Lung (tissue), 12 donors: ENCODE measurements around the gene ENDOV. TPM values are rescaled to one million over a fixed set of nuclear protein-coding genes. Genes with fewer than 3 reads are reported as not detected.

ENCODE experiments used
- ATAC-seq: fragments of 200-7000 bp; cut with Tn5 transposase; one replicate; pipeline ENCODE4 v1.9.1; 2020; ENCODE audit warnings: moderate number of reproducible peaks; ENCODE audit not compliant: insufficient read depth, low FRiP score
- DNase-seq, 3 donors: peaks; one replicate each; pipeline ENCODE4 v3.0.0-alpha.2; 2013 to 2017
- H3K27ac ChIP-seq, 2 donors: one replicate each; pipeline ENCODE4 v1.5.1; 2013; ENCODE audit warnings: mild to moderate bottlenecking in 2 of 2, moderate library complexity in 2 of 2, control low read depth in 1 of 2, inconsistent platforms in 1 of 2, low read depth in 1 of 2, low read length in 1 of 2
- H3K27me3 ChIP-seq, 3 donors: one replicate each; pipeline ENCODE4 v1.5.1; 2013; ENCODE audit warnings: low read length in 2 of 3; ENCODE audit not compliant: control insufficient read depth in 3 of 3, insufficient read depth in 3 of 3
- H3K36me3 ChIP-seq, 4 donors: one replicate each; pipeline ENCODE4 v1.5.1; 2013; ENCODE audit warnings: low read length in 4 of 4, mild to moderate bottlenecking in 1 of 4, moderate library complexity in 1 of 4; ENCODE audit not compliant: control insufficient read depth in 4 of 4, insufficient read depth in 4 of 4
- H3K4me1 ChIP-seq, 5 donors: one replicate each; pipeline ENCODE4 v1.5.1; 2013; ENCODE audit warnings: low read length in 5 of 5, mild to moderate bottlenecking in 2 of 5, moderate library complexity in 1 of 5; ENCODE audit not compliant: control insufficient read depth in 5 of 5, insufficient read depth in 5 of 5
- H3K4me3 ChIP-seq: one replicate; pipeline ENCODE4 v1.5.1; 2013; ENCODE audit warnings: mild to moderate bottlenecking, control low read depth, moderate library complexity
- H3K9ac ChIP-seq, 2 donors: one replicate each; pipeline ENCODE4 v1.5.1; 2013; ENCODE audit warnings: low read length in 2 of 2, control low read depth in 1 of 2; ENCODE audit not compliant: insufficient read depth in 1 of 2
- H3K9me3 ChIP-seq, 4 donors: one replicate each; pipeline ENCODE4 v1.5.1; 2013; ENCODE audit warnings: low read length in 3 of 4, mild to moderate bottlenecking in 1 of 4, moderate library complexity in 1 of 4; ENCODE audit not compliant: control insufficient read depth in 4 of 4, insufficient read depth in 3 of 4
- WGBS, 2 donors: extraction: QIAGEN DNeasy Blood & Tissue Kit; methylation state at CpG; one replicate each; pipeline ENCODE4 v1.1.7; 2013; 5-methylcytosine and 5-hydroxymethylcytosine counted together
- polyA plus RNA-seq, 2 donors: library from polyadenylated mRNA; stranded (reverse); fragments of 200-250 nt; gene quantifications; one replicate each; pipeline ENCODE4 v1.2.1, GENCODE V29; 2013
- total RNA-seq, 2 donors: library from RNA; depleted of rRNA in 1 of 2; stranded (reverse); fragments of >200 nt in 1 of 2; gene quantifications; one replicate each; pipeline ENCODE4 v1.2.1, GENCODE V29; 2014 to 2021
- TF ChIP-seq, protein P1 (sequence below): IDR thresholded peaks from 2 replicates; pipeline ENCODE4 v1.5.1; 2012; ENCODE audit warnings: mild to moderate bottlenecking; ENCODE audit errors: control extremely low read depth, extremely low read depth
- donor health status: control.
- donor health status: control.
- donor health status: Bipolar disorder and iron deficiency.
- donor health status: healthy.
- donor health status: DM: yes; HTN: yes; CAD: no.

The ENDOV gene
- total and polyA plus RNA-seq, 4 donors: 11.8 to 28.8 (median 22.4) TPM

DNA sequence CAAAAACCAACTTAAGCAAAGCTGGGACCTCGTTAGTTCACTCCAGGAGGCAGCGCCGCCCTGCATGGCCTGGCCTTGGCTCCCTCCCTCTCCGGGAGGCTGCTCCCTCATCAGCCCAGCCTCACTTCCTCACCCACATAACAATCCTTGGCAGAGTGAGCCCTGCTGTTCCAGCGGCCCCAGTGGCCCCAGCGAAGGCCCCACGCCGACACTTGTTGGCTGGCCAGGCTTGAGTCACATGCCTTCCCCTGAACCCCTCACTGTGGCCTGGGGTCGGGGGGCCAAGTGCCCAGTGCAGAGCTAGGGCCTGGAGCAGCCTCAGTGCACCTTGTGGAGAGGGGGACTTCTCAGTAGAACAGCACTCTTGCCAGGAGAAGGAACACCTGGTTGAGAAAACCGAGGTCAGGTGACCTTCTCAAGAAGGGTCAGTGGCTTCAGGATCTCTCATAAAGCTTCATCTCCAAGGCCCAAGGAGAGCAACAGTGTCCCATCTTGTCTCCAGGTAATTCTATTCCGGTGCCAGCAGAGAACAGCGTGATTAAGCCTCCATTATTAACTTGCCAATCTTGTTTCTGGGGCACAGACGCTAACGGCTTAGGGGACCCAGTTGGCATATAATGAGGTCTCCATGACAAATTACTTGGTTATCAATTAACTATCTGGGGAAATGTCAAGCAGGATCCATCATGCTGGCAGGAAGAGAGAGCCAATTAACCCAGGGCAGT is 26.8 kb downstream of the ENDOV start:
- Histone ChIP-seq H3K27ac (no peak overlapping the region), H3K4me1 (no peaks in the 10 kb centered on the region), H3K9me3 (no peaks in the 10 kb centered on the region), H3K36me3 (peaks cover 0 to 2% (median 0%) of the 10 kb centered on the region in 4 donors), H3K4me3 (no peak overlapping the region), H3K9ac (no peak overlapping the region), H3K27me3 (peaks cover 0 to 7% (median 0%) of the 10 kb centered on the region in 3 donors)
- TF ChIP-seq, protein P1, sequence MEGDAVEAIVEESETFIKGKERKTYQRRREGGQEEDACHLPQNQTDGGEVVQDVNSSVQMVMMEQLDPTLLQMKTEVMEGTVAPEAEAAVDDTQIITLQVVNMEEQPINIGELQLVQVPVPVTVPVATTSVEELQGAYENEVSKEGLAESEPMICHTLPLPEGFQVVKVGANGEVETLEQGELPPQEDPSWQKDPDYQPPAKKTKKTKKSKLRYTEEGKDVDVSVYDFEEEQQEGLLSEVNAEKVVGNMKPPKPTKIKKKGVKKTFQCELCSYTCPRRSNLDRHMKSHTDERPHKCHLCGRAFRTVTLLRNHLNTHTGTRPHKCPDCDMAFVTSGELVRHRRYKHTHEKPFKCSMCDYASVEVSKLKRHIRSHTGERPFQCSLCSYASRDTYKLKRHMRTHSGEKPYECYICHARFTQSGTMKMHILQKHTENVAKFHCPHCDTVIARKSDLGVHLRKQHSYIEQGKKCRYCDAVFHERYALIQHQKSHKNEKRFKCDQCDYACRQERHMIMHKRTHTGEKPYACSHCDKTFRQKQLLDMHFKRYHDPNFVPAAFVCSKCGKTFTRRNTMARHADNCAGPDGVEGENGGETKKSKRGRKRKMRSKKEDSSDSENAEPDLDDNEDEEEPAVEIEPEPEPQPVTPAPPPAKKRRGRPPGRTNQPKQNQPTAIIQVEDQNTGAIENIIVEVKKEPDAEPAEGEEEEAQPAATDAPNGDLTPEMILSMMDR: no peak
- DNase-seq (no peak), ATAC-seq (no peak)
- WGBS, 2 donors: 91 to 96% methylated on average over 14 of the region's 14 CpGs

DNA sequence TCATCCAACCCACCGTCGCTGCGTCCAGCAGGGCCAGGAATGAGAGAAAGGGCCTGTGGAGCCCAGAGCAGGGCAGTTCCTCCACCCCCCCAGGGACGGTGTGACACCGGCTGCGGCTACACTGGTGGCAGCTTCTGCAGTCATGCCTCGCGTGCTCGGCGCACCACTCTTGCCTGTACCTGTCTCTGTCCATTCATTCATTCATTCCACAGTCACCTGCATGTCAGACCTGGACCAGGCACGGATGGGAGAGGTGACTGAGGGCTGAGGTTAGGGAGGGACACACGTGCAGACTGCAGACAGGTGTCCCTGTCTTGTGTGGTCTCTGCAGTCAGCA is 27.3 kb downstream of the ENDOV start:
- TF ChIP-seq, protein P1: no peak
- Histone ChIP-seq H3K27me3 (peaks cover 0 to 7% (median 0%) of the 10 kb centered on the region in 3 donors), H3K27ac (no peak overlapping the region), H3K4me3 (no peak overlapping the region), H3K9ac (no peak overlapping the region), H3K9me3 (no peaks in the 10 kb centered on the region), H3K4me1 (no peaks in the 10 kb centered on the region), H3K36me3 (no peaks in the 10 kb centered on the region)
- 87 to 90% methylated on average over 12 of the region's 12 CpGs for WGBS, 2 donors
- no peak for DNase-seq
- ATAC-seq: no peak

DNA sequence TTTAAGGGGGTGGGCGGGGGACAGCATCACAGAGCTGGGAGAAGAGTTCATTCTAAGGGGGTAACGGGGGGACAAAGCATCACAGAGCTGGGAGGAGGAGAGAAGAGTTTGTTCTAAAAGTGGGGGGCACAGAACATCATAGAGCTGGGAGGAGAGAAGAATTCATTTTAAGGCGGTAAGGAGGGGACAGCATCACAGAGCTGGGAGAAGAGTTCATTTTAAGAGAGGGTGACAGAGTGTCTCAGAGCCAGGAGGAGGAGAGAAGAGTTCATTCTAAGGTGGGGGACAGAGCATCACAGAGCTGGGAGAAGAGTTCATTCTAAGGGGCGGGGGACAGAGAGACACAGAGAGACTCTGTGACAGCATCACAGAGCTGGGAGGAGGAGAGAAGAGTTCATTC is 27.8 kb downstream of the ENDOV start:
- Histone ChIP-seq H3K27ac (no peak overlapping the region), H3K9ac (no peak overlapping the region), H3K4me1 (no peaks in the 10 kb centered on the region), H3K4me3 (no peak overlapping the region), H3K27me3 (peaks cover 0 to 7% (median 0%) of the 10 kb centered on the region in 3 donors), H3K36me3 (no peaks in the 10 kb centered on the region), H3K9me3 (no peaks in the 10 kb centered on the region)
- WGBS, 2 donors: 96 to 97% methylated on average over 3 to 4 of the region's 4 CpGs
- ATAC-seq (no peak), DNase-seq (no peak)
- TF ChIP-seq, protein P1: no peak

DNA sequence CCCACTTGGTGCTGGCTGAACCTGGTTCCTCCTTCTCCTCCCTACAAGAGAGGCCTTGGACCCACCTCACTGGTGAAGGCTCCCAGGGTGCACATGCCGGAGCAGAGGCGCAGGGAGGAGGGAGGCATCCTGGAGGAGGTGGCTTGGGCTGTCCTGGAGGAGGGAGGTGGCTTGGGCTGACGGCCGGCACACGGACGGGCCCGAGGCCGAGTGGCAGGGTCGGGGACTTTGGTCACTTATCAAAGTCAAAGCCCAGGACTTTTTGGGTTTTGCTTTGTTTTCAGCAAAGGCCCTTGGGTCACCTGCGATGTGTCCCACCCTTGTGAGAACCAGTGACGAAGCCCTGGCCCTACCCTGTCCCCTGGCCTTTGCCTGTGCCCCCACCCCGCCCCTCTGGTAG is 28.5 kb downstream of the ENDOV start:
- Histone ChIP-seq H3K36me3 (no peaks in the 10 kb centered on the region), H3K9ac (no peak overlapping the region), H3K9me3 (no peaks in the 10 kb centered on the region), H3K4me3 (no peak overlapping the region), H3K4me1 (no peaks in the 10 kb centered on the region), H3K27ac (no peak overlapping the region), H3K27me3 (peaks cover 0 to 7% (median 0%) of the 10 kb centered on the region in 3 donors)
- ATAC-seq: no peak
- DNase-seq: no peak
- TF ChIP-seq, protein P1: no peak
- 52 to 59% methylated on average over 9 to 12 of the region's 12 CpGs for WGBS, 2 donors
